Esophagus muscularis mucosa (tissue), 4 donors: ENCODE data around the gene CASTOR2. TPM values are rescaled to one million over a fixed set of nuclear protein-coding genes. Genes with fewer than 3 reads are reported as not detected.

Experiments used
- DNase-seq: peaks from one replicate; pipeline ENCODE4 v3.0.0-alpha.2; 2017; ENCODE audit errors: extremely low spot score
- H3K27ac ChIP-seq, 4 donors: fragments of 200-600 bp; sonication (generic); replicated peaks in 1 of 4; 1 replicate in 3 of 4; 2 replicates in 1 of 4; pipeline ENCODE4 v1.5.1; 2016 to 2019; ENCODE audit warnings: mild to moderate bottlenecking in 1 of 4
- H3K27me3 ChIP-seq, 4 donors: fragments of 200-600 bp; sonication (generic); one replicate each; pipeline versions ENCODE4 v1.5.1 to v1.6.0; 2016 to 2019
- H3K36me3 ChIP-seq, 4 donors: fragments of 200-600 bp; sonication (generic); one replicate each; pipeline ENCODE4 v1.5.1; 2016 to 2019
- H3K4me1 ChIP-seq, 4 donors: fragments of 200-600 bp; sonication (generic); one replicate each; pipeline ENCODE4 v1.5.1; 2016 to 2019
- H3K4me3 ChIP-seq, 4 donors: fragments of 200-600 bp; sonication (generic); 1 replicate in 2 of 4; 2 replicates in 2 of 4; pipeline ENCODE4 v1.5.1; 2016 to 2019; ENCODE audit warnings: mild to moderate bottlenecking in 4 of 4, moderate library complexity in 1 of 4
- H3K9me3 ChIP-seq, 4 donors: fragments of 200-600 bp; sonication (generic); 1 replicate in 3 of 4; 2 replicates in 1 of 4; pipeline ENCODE4 v1.5.1; 2016 to 2019
- EP300 ChIP-seq: sonication (generic); formaldehyde crosslinking; IDR thresholded peaks from one replicate; pipeline ENCODE4 v1.6.1; 2017; ENCODE audit warnings: antibody characterized with exemption
- POLR2A ChIP-seq: fragments of 450-650 bp; IDR thresholded peaks from one replicate; pipeline ENCODE4 v1.6.1; 2017; ENCODE audit warnings: antibody characterized with exemption, moderate library complexity, mild to moderate bottlenecking, low read depth
- POLR2AphosphoS5 ChIP-seq, 2 donors: sonication (generic); formaldehyde crosslinking; IDR thresholded peaks; one replicate each; pipeline ENCODE4 v1.6.1; 2017; ENCODE audit warnings: antibody characterized with exemption in 2 of 2
- WGBS: methylation state at CpG from one replicate; pipeline ENCODE4 v1.1.5; 2018; 5-methylcytosine and 5-hydroxymethylcytosine counted together
- intact Hi-C: fragments of 100-400 bp; cut with DNase I; formaldehyde crosslinking; loops from one replicate; pipeline ENCODE4 v1.15.1; 2023
- total RNA-seq, 4 donors: library from RNA; depleted of rRNA; stranded (reverse); fragments of >200 nt; gene quantifications; one replicate each; pipeline versions ENCODE4 v1.1.0 to v1.2.1, GENCODE V29; 2016
- TF ChIP-seq, protein P1 (sequence below), 3 experiments: fragments of 200-600 bp in 2 of 3; fragments of 450-650 bp in 1 of 3; sonication (generic) in 2 of 3; IDR thresholded peaks; one replicate each; pipeline ENCODE4 v1.5.1; 2017 to 2019; ENCODE audit warnings: antibody characterized with exemption in 3 of 3, mild to moderate bottlenecking in 2 of 3, moderate library complexity in 1 of 3

CASTOR2 gene
- total RNA-seq, 4 donors from 2014 or later, result 10.8 to 41.5 (median 27.3) TPM

GRCh38 chr7:75042831-75043703 lies 78.6 kb downstream of the CASTOR2 start:
- no peak overlapping the region for H3K4me3 ChIP-seq
- peaks cover 0 to 30% (median 27%) of the 10 kb centered on the region in 4 donors for H3K4me1 ChIP-seq
- no peak for DNase-seq
- peak overlapping the region in 2 of 4 donors; percentile 53 to 68 for H3K27ac ChIP-seq
- no peaks in the 10 kb centered on the region for H3K9me3 ChIP-seq
- WGBS, result 93% methylated on average over 8 of the region's 28 CpGs
- no peaks in the 10 kb centered on the region for H3K27me3 ChIP-seq
- peaks cover 0 to 47% (median 37%) of the 10 kb centered on the region in 4 donors for H3K36me3 ChIP-seq
- intact Hi-C loops, result no loop called here
- no peak for TF ChIP-seq POLR2A
- no peak for TF ChIP-seq EP300
- no peak for TF ChIP-seq POLR2AphosphoS5 (IDR thresholded peaks at IDR 0.05)
- TF ChIP-seq, protein P1, sequence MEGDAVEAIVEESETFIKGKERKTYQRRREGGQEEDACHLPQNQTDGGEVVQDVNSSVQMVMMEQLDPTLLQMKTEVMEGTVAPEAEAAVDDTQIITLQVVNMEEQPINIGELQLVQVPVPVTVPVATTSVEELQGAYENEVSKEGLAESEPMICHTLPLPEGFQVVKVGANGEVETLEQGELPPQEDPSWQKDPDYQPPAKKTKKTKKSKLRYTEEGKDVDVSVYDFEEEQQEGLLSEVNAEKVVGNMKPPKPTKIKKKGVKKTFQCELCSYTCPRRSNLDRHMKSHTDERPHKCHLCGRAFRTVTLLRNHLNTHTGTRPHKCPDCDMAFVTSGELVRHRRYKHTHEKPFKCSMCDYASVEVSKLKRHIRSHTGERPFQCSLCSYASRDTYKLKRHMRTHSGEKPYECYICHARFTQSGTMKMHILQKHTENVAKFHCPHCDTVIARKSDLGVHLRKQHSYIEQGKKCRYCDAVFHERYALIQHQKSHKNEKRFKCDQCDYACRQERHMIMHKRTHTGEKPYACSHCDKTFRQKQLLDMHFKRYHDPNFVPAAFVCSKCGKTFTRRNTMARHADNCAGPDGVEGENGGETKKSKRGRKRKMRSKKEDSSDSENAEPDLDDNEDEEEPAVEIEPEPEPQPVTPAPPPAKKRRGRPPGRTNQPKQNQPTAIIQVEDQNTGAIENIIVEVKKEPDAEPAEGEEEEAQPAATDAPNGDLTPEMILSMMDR (IDR thresholded peaks at IDR 0.05), result no peak

DNA sequence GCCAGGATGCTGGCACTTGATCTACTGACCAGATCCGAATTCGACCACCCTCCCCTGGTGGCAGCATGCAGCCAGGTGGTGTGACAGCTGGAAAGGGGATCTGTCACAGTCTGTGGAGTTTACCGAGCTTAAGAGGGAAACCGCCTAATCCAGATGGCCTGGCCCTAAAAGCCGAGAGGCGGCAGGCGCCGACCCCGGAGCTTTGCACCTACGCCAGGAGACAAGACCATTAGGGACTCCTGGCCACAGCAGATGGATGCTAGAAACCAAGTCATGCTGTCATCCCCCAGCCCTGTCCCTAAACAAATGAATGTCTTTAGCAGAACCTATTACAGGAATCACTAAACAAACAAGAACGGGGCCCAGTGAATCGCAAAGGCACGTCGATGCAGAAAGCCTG lies 81.4 kb downstream of the CASTOR2 start:
- no peaks in the 10 kb centered on the region for H3K9me3 ChIP-seq
- 96% methylated on average over 6 of the region's 14 CpGs for WGBS
- peak overlapping the region in 3 of 4 donors; percentile 67 to 73 (median 68) for H3K27ac ChIP-seq
- H3K4me3 ChIP-seq, result peak overlapping the region in 1 of 4 donors; percentile 15
- peaks cover 0 to 76% (median 60%) of the 10 kb centered on the region in 4 donors for H3K36me3 ChIP-seq
- DNase-seq, result no peak
- intact Hi-C loops, result loop anchor here (5.0 kb wide), 1 partner anchor 39 kb away; no protein-coding TSS in a partner anchor
- H3K4me1 ChIP-seq, result peaks cover 0 to 30% (median 27%) of the 10 kb centered on the region in 4 donors
- TF ChIP-seq POLR2A (no peak), EP300 (no peak), POLR2AphosphoS5 (IDR thresholded peaks at IDR 0.05) (no peak)
- TF ChIP-seq, protein P1 (IDR thresholded peaks at IDR 0.05), result no peak
- no peaks in the 10 kb centered on the region for H3K27me3 ChIP-seq

DNA sequence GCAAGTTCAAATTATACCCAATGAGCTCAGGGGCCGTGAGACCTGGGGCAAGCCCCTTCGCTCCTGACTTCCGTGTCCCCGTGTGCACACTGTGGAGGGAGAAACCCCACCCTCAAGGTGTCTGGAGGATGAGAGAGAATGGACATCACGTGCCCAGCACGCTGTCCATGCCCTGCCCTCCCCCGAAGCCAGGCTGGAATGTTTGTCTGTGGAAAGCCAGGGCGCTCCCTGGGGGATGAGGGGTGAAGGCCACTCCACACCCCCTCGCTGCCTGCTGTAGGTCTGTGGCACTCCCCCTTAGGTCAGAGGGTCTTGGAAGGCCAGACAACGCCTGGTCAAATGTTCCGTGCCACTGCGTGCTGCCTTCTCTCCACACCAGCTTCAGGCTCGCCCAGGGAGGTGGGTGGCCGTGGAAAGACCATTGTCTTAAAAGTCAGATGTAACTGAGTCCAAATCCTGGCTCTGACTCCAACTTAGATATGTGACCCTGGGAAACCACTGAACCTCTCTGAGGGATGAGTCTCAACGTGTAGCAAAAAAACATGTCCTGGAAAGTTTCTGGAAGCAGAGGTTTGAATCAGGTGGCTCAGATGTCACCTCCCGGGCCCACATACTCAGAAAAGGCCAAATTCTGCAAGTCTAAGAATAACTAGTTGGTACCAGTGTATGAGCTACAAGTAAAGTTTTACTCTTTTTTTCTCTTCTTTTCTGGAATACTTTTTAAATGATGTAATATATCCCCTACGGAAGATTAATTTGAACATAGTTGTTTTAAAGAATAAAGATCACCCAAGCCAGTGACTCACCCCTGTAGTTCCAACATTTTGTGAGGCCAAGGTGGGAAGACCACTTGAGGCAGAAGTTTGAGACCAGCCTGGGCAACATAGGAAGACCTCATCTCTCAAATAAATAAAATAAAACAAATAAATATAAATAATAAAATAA lies 84.2 kb downstream of the CASTOR2 start:
- H3K4me1 ChIP-seq, result peaks cover 0 to 15% (median 14%) of the 10 kb centered on the region in 4 donors
- no peak overlapping the region for H3K4me3 ChIP-seq
- H3K27me3 ChIP-seq, result no peaks in the 10 kb centered on the region
- intact Hi-C loops, result loop anchor here (5.0 kb wide), 1 partner anchor 41 kb away; no protein-coding TSS in a partner anchor
- no peak for DNase-seq
- 76% methylated on average over 11 of the region's 17 CpGs for WGBS
- TF ChIP-seq POLR2A, result no peak
- TF ChIP-seq, protein P1 (IDR thresholded peaks at IDR 0.05), result no peak
- no peak for TF ChIP-seq EP300
- TF ChIP-seq POLR2AphosphoS5 (IDR thresholded peaks at IDR 0.05), result no peak
- H3K27ac ChIP-seq, result no peak overlapping the region
- no peaks in the 10 kb centered on the region for H3K9me3 ChIP-seq
- peaks cover 12 to 82% (median 59%) of the 10 kb centered on the region in 4 donors for H3K36me3 ChIP-seq

DNA sequence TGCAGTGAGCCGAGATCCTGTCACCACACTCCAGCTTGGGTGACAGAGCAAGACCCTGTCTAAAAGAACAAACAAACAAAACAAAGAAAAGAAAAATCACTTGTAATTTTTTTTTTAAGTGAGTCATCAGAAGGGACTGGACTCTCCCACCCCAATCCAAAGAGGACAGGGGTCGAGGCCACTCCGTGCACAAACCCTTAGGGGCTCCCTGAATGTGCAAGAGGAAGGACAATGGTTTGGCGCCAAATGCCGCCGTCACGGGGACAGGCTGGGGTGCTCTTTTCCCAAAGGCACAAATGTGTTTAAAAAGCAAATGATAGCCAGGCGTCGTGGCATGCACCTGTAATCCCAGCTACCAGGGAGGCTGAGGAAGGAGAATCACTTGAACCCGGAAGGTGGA lies 85.3 kb downstream of the CASTOR2 start:
- TF ChIP-seq POLR2AphosphoS5 (IDR thresholded peaks at IDR 0.05) (no peak), POLR2A (no peak), EP300 (no peak)
- TF ChIP-seq, protein P1 (IDR thresholded peaks at IDR 0.05), result no peak
- intact Hi-C loops, result loop anchor here (5.0 kb wide), 1 partner anchor 43 kb away; no protein-coding TSS in a partner anchor
- Histone ChIP-seq H3K36me3 (peaks cover 22 to 86% (median 66%) of the 10 kb centered on the region in 4 donors), H3K27me3 (no peaks in the 10 kb centered on the region), H3K4me1 (peaks cover 1 to 21% (median 17%) of the 10 kb centered on the region in 4 donors), H3K4me3 (no peak overlapping the region), H3K9me3 (no peaks in the 10 kb centered on the region), H3K27ac (no peak overlapping the region)
- 92% methylated on average over 10 of the region's 10 CpGs for WGBS
- DNase-seq, result no peak
